Upper lobe of left lung (tissue), 6 donors: ENCODE data around the gene RBM33. TPM values are rescaled to one million over a fixed set of nuclear protein-coding genes. Genes with fewer than 3 reads are reported as not detected.

Experiments used
- ATAC-seq, 2 donors: fragments of 200-7000 bp; cut with Tn5 transposase; one replicate each; pipeline ENCODE4 v1.9.1; 2022; ENCODE audit warnings: mild to moderate bottlenecking in 2 of 2, moderate library complexity in 2 of 2; ENCODE audit not compliant: low FRiP score in 2 of 2
- DNase-seq, 2 donors: peaks; one replicate each; pipeline ENCODE4 v3.0.0-alpha.2; 2019 to 2020
- H3K27ac ChIP-seq, 4 donors: fragments of 200-600 bp; sonication (generic); one replicate each; pipeline ENCODE4 v1.5.1; 2016 to 2019
- H3K27me3 ChIP-seq, 4 donors: fragments of 200-600 bp; sonication (generic); one replicate each; pipeline ENCODE4 v1.5.1; 2017 to 2019
- H3K36me3 ChIP-seq, 4 donors: fragments of 200-600 bp; sonication (generic); one replicate each; pipeline ENCODE4 v1.5.1; 2016 to 2019
- H3K4me1 ChIP-seq, 4 donors: fragments of 200-600 bp; sonication (generic); one replicate each; pipeline ENCODE4 v1.5.1; 2018 to 2019
- H3K4me3 ChIP-seq, 4 donors: fragments of 200-600 bp; sonication (generic); one replicate each; pipeline ENCODE4 v1.5.1; 2017 to 2019; ENCODE audit warnings: mild to moderate bottlenecking in 2 of 4, moderate library complexity in 1 of 4
- H3K9me3 ChIP-seq, 4 donors: fragments of 200-600 bp; sonication (generic); one replicate each; pipeline ENCODE4 v1.5.1; 2018 to 2019
- EP300 ChIP-seq, 4 donors: sonication (generic); formaldehyde crosslinking; IDR thresholded peaks; one replicate each; pipeline ENCODE4 v1.5.1; 2017; ENCODE audit warnings: antibody characterized with exemption in 4 of 4, control low read depth in 2 of 4
- POLR2A ChIP-seq, 4 donors: fragments of 450-650 bp; IDR thresholded peaks; one replicate each; pipeline ENCODE4 v1.5.1; 2016 to 2017; ENCODE audit warnings: antibody characterized with exemption in 4 of 4, mild to moderate bottlenecking in 2 of 4
- POLR2AphosphoS5 ChIP-seq, 2 donors: sonication (generic); formaldehyde crosslinking; IDR thresholded peaks; one replicate each; pipeline ENCODE4 v1.5.1; 2017; ENCODE audit warnings: antibody characterized with exemption in 2 of 2
- WGBS, 2 donors: methylation state at CpG; one replicate each; pipeline ENCODE4 v1.1.5; 2017 to 2018; 5-methylcytosine and 5-hydroxymethylcytosine counted together
- total RNA-seq, 6 donors: library from RNA; depleted of rRNA in 4 of 6; stranded (reverse); fragments of >200 nt in 4 of 6; gene quantifications; one replicate each; pipeline versions ENCODE4 v1.1.0 to v1.2.1, GENCODE V29; 2016 to 2021
- TF ChIP-seq, protein P1 (sequence below), 6 experiments: fragments of 450-650 bp in 4 of 6; fragments of 200-600 bp in 2 of 6; sonication (generic) in 2 of 6; IDR thresholded peaks; one replicate each; pipeline ENCODE4 v1.5.1; 2016 to 2019; ENCODE audit warnings: antibody characterized with exemption in 6 of 6
- donor health status: DM: no; HTN: no; CAD: no; lungs with moderate emphysema.
- donor health status: DM: no; HTN: yes; CAD: no; lungs with severe emphysema.

RBM33 gene
- total RNA-seq, 6 donors from 2014 or later = 40.6 to 179 (median 76.4) TPM

DNA sequence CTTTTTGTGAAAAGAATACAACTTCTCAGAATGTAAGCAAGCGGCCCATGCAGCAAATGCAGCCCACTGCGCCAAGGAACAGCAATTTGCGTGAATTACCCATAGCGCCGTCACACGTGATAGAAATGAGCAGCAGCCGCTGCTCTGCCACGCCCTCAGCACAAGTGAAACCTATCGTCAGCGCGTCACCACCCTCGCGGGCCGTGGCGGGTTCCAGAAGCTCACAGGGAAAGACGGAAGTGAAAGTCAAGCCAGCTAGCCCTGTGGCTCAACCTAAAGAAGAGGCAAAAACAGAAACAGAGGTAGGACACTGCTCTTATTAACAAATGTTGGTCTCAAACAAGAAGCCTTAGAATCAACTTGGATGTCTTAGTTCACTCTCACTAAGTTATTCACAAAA is 97.3 kb downstream of the RBM33 start:
- DNase-seq (peak in 1 of 2 donors; percentile 87), ATAC-seq (peak in 1 of 2 donors; percentile 76)
- Histone ChIP-seq H3K4me1 (no peaks in the 10 kb centered on the region), H3K27me3 (no peaks in the 10 kb centered on the region), H3K27ac (no peak overlapping the region), H3K9me3 (no peaks in the 10 kb centered on the region), H3K36me3 (peaks cover 35 to 90% (median 58%) of the 10 kb centered on the region in 4 donors), H3K4me3 (no peak overlapping the region)
- WGBS, 2 donors = 94% methylated on average over 16 of the region's 16 CpGs
- TF ChIP-seq, protein P1, sequence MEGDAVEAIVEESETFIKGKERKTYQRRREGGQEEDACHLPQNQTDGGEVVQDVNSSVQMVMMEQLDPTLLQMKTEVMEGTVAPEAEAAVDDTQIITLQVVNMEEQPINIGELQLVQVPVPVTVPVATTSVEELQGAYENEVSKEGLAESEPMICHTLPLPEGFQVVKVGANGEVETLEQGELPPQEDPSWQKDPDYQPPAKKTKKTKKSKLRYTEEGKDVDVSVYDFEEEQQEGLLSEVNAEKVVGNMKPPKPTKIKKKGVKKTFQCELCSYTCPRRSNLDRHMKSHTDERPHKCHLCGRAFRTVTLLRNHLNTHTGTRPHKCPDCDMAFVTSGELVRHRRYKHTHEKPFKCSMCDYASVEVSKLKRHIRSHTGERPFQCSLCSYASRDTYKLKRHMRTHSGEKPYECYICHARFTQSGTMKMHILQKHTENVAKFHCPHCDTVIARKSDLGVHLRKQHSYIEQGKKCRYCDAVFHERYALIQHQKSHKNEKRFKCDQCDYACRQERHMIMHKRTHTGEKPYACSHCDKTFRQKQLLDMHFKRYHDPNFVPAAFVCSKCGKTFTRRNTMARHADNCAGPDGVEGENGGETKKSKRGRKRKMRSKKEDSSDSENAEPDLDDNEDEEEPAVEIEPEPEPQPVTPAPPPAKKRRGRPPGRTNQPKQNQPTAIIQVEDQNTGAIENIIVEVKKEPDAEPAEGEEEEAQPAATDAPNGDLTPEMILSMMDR (IDR thresholded peaks at IDR 0.05) = no peak

DNA sequence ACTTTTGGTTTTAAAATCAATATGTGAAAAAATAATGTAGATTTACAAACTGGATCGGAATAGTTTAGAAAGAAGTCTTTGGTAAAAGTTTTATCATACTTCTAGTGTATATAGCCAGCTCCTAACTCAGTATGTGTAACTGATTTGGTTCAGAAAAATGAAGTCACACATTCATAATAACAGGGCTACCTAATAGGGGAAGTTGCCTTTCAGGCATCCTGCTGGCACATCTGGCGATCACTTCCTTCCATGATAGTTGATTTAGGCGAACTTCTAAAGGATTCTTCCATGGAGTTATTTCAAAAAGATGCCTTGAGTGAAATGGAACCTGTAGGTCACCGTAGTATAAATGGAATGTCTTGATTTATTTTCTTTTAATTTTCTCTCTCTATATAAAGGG is 98.7 kb downstream of the RBM33 start:
- WGBS, 2 donors = 81 to 86% methylated on average over 4 of the region's 4 CpGs
- ATAC-seq = no peak
- Histone ChIP-seq H3K27me3 (no peaks in the 10 kb centered on the region), H3K9me3 (no peaks in the 10 kb centered on the region), H3K36me3 (peaks cover 30 to 90% (median 50%) of the 10 kb centered on the region in 4 donors), H3K27ac (no peak overlapping the region), H3K4me3 (no peak overlapping the region), H3K4me1 (no peaks in the 10 kb centered on the region)
- no peak for DNase-seq
- TF ChIP-seq POLR2A (IDR thresholded peaks at IDR 0.05) (no peak), POLR2AphosphoS5 (IDR thresholded peaks at IDR 0.05) (no peak)

DNA sequence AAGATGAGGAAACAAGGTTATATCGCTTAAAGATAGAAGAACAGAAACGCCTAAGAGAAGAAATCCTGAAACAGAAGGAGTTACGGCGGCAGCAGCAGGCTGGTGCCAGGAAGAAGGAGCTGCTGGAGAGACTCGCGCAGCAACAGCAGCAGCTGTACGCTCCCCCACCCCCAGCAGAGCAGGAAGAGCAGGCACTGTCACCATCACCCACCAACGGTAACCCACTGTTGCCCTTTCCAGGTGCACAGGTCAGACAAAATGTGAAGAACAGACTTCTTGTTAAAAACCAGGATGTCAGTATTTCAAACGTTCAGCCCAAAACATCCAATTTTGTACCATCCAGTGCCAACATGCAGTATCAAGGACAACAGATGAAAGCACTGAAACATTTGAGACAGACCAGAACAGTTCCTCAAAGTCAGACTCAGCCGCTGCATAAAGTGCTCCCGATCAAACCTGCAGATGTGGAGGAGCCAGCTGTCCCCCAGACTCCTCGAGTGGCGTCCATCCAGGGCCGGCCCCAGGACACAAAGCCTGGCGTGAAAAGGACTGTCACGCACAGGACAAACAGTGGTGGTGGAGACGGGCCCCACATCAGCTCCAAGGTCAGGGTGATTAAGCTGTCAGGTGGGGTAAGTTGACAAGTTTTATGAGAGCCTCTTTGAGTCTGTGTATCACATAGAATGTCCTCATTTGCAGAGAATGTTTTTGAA is 100.7 kb downstream of the RBM33 start:
- no peaks in the 10 kb centered on the region for H3K9me3 ChIP-seq
- TF ChIP-seq POLR2A (IDR thresholded peaks at IDR 0.05) (no peak), POLR2AphosphoS5 (IDR thresholded peaks at IDR 0.05) (no peak), EP300 (IDR thresholded peaks at IDR 0.05) (no peak)
- TF ChIP-seq, protein P1 (IDR thresholded peaks at IDR 0.05) = no peak
- peaks cover 0 to 4% (median under 1%) of the 10 kb centered on the region in 4 donors for H3K4me1 ChIP-seq
- H3K36me3 ChIP-seq = peaks cover 26 to 75% (median 38%) of the 10 kb centered on the region in 4 donors
- DNase-seq (no peak), ATAC-seq (no peak)
- H3K4me3 ChIP-seq = no peak overlapping the region
- H3K27ac ChIP-seq = no peak overlapping the region
- 89% methylated on average over 14 to 17 of the region's 17 CpGs for WGBS, 2 donors
- no peaks in the 10 kb centered on the region for H3K27me3 ChIP-seq

DNA sequence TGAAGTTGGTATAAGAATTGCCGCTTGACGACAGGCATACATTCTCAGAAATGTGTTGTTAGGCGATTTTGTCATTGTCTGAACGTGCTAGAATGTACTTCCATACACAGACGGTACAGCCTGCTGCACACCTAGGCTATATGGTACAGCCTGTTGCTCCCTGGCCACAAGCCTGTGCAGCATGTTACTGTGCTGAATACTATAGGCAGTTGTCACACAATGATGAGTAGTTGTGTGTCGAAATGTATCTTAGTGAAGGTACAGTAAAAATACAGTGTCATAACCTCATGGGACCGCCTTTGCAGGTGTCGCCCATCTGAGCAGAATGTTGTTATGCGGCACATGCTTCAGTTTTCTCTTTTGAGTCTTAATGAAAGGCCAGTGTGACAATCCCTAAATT is 101.3 kb downstream of the RBM33 start:
- Histone ChIP-seq H3K9me3 (no peaks in the 10 kb centered on the region), H3K4me3 (no peak overlapping the region), H3K27me3 (no peaks in the 10 kb centered on the region), H3K4me1 (peaks cover 0 to 10% (median 4%) of the 10 kb centered on the region in 4 donors), H3K36me3 (peaks cover 26 to 69% (median 33%) of the 10 kb centered on the region in 4 donors), H3K27ac (no peak overlapping the region)
- DNase-seq (no peak), ATAC-seq (no peak)
- no peak for TF ChIP-seq POLR2AphosphoS5 (IDR thresholded peaks at IDR 0.05)
- no peak for TF ChIP-seq EP300 (IDR thresholded peaks at IDR 0.05)
- TF ChIP-seq, protein P1 (IDR thresholded peaks at IDR 0.05) = no peak
- no peak for TF ChIP-seq POLR2A (IDR thresholded peaks at IDR 0.05)
- WGBS, 2 donors = 96 to 98% methylated on average over 9 of the region's 9 CpGs

DNA sequence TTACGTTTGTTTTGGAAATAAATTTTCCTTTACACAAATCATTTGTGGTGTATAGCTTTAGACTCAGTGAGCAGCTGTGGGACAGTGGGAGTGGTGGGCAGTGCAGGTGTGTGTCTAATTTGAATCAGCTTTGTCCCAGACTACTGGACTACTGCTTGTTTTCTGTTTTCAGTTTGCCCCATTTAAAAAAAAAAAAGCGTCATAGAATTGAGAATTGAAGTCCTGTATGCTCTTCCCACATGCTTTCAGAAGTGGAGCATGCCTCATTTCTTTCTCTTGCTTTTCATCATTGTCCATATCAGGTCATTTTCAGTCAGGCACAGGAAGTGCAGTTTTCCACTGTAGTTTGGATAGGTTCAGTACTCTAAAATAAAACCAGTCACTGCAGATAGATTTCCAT is 101.7 kb downstream of the RBM33 start:
- Histone ChIP-seq H3K36me3 (peaks cover 26 to 65% (median 32%) of the 10 kb centered on the region in 4 donors), H3K4me3 (no peak overlapping the region), H3K4me1 (peaks cover 0 to 15% (median 4%) of the 10 kb centered on the region in 4 donors), H3K9me3 (no peaks in the 10 kb centered on the region), H3K27me3 (no peaks in the 10 kb centered on the region), H3K27ac (no peak overlapping the region)
- no peak for DNase-seq
- 85 to 91% methylated on average over 2 of the region's 2 CpGs for WGBS, 2 donors
- TF ChIP-seq EP300 (IDR thresholded peaks at IDR 0.05) (no peak), POLR2AphosphoS5 (IDR thresholded peaks at IDR 0.05) (no peak), POLR2A (IDR thresholded peaks at IDR 0.05) (no peak)
- TF ChIP-seq, protein P1 (IDR thresholded peaks at IDR 0.05) = no peak
- ATAC-seq = no peak
